IPS DF 4.7 (cell line): Measurements from ENCODE around the gene RNF183.
"Not testable (repeated sequence)": the region's sequence is repeated elsewhere in the genome, so short reads cannot be mapped to it uniquely, and the experiment has no call there.

Experiments used
- DNase-seq: peaks from one replicate; pipeline ENCODE4 v3.0.0-alpha.2; 2013; ENCODE audit warnings: low spot score; ENCODE audit errors: extremely low read depth

Gene RNF183

GRCh38 chr9:113317777-113318176 lies 14.6 kb upstream of the RNF183 start:
- DNase-seq = no peak

- no peak for DNase-seq
These were observed 12.9 kb upstream of the RNF183 start for GRCh38 chr9:113316030-113316429.

- no peak for DNase-seq
These were observed 12.1 kb upstream of the RNF183 start for GRCh38 chr9:113315231-113315630.

- DNase-seq = no peak
These were observed 10.1 kb upstream of the RNF183 start for GRCh38 chr9:113313261-113313660.

- DNase-seq = no peak
These were observed 8.8 kb upstream of the RNF183 start for GRCh38 chr9:113311961-113312360.

- no peak for DNase-seq
These were observed 7.4 kb upstream of the RNF183 start for GRCh38 chr9:113310538-113310937.

GRCh38 chr9:113309204-113309813 lies 6.1 kb upstream of the RNF183 start:
- no peak for DNase-seq

GRCh38 chr9:113307396-113307975 lies 4.3 kb upstream of the RNF183 start:
- no peak for DNase-seq

GRCh38 chr9:113306566-113306965 lies 3.4 kb upstream of the RNF183 start:
- DNase-seq = no peak

- DNase-seq = no peak
These were observed 1.6 kb downstream of the RNF183 start for GRCh38 chr9:113301548-113301947.

- no peak for DNase-seq
These were observed 3.3 kb downstream of the RNF183 start for GRCh38 chr9:113299800-113300292.

- no peak for DNase-seq
These were observed 4.0 kb downstream of the RNF183 start for GRCh38 chr9:113298924-113299770.

GRCh38 chr9:113298311-113298710 lies 4.9 kb downstream of the RNF183 start:
- no peak for DNase-seq

- no peak for DNase-seq
These were observed 6.2 kb downstream of the RNF183 start for GRCh38 chr9:113296796-113297558.

GRCh38 chr9:113296247-113296646 lies 6.9 kb downstream of the RNF183 start:
- DNase-seq = not testable (repeated sequence)

GRCh38 chr9:113293285-113293878 lies 9.8 kb downstream of the RNF183 start:
- DNase-seq = no peak

GRCh38 chr9:113290052-113290607 lies 13.0 kb downstream of the RNF183 start:
- DNase-seq = no peak

- DNase-seq = no peak
These were observed 14.1 kb downstream of the RNF183 start for GRCh38 chr9:113289091-113289490.

GRCh38 chr9:113281356-113281755 lies 21.8 kb downstream of the RNF183 start:
- no peak for DNase-seq

GRCh38 chr9:113278840-113279239 lies 24.3 kb downstream of the RNF183 start:
- no peak for DNase-seq
